Measurements from ENCODE around the gene NXN. TPM values are rescaled to one million over a fixed set of nuclear protein-coding genes. Genes with fewer than 3 reads are reported as not detected.
A peak's percentile ranks its signal among the peaks of the same experiment; 100 is the strongest.
"Not testable (repeated sequence)": the region's sequence is repeated elsewhere in the genome, so short reads cannot be mapped to it uniquely, and the experiment has no call there.

Gene NXN
- total RNA-seq, 4 donors from 2014 or later = 6.8 to 16.6 (median 11.1) TPM

DNA sequence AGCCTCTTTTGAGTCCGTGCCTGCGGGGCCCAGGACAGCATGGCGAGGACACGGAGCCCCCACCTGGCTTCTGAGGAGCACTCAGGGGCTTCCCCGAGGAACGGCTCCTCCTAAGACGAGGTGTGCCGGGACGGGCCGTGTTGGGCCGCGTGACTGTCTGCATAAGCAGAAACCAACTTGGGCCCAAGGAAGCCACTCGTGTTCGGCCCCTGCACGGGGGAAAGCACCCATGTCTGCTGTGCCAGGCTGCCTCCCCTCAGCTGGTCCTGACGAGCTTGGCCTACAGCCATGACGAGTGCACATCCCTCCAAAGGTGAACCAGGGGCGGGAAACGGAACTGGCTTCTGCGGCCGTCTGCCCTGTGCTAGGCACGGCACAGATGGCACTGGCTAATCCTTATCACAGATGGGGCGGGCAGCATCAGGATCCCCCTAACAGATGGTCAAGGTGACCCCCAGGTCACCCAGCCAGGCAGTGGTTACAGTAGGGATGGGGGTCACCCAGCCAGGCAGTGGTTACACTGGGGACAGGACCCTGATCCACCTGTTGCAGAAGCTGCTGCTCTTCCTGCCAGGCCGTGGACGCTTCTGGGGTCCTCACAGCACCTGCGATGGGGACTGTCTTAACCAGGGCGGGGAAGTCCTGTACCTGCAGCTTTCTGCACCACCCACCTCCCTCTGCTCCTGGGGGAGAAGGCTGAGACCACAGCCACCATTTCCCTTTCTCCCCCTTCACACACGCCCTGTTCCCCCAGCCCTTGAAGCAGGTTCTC, 171.9 kb downstream of the NXN start:
- ATAC-seq (ENCODE audit: low FRiP score) (peak; percentile 20), DNase-seq (ENCODE audit: low spot score) (no peak)
- TF ChIP-seq, protein P1, sequence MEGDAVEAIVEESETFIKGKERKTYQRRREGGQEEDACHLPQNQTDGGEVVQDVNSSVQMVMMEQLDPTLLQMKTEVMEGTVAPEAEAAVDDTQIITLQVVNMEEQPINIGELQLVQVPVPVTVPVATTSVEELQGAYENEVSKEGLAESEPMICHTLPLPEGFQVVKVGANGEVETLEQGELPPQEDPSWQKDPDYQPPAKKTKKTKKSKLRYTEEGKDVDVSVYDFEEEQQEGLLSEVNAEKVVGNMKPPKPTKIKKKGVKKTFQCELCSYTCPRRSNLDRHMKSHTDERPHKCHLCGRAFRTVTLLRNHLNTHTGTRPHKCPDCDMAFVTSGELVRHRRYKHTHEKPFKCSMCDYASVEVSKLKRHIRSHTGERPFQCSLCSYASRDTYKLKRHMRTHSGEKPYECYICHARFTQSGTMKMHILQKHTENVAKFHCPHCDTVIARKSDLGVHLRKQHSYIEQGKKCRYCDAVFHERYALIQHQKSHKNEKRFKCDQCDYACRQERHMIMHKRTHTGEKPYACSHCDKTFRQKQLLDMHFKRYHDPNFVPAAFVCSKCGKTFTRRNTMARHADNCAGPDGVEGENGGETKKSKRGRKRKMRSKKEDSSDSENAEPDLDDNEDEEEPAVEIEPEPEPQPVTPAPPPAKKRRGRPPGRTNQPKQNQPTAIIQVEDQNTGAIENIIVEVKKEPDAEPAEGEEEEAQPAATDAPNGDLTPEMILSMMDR (IDR thresholded peaks at IDR 0.05) = no peak

DNA sequence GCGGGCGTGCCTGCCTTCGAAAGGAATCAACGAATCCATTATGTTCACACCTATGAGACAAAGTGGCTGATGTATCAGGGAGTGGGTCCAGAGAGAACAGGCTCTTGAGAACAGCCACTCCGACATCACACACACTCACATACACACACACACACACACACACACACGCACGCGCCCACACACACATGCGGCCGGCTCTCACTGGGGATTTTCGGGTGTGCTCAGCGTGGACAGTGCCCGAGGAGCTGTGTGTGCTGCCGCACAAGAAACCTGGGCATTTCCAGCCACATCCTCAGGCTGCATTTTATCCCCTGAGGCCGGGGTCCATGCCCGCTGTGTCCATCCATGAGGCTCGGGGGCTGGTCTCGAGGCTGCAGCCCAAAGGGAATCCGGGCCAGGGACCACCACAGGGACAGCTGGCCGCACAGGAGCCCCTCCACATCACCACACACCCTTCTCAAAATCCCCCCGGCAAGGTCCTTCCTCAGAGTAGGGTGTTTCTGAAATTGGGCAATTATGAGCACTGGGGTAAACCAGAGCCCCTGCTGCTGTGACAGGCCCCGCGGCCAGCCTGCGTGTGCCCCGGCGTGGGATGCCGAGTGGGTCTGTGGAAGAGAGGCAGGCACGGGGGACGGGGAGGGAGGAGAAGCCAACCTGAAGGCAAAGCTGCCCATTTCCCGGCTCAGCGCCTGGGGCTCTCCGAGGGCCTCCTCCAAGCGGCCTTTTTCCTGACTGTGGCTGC, 172.6 kb downstream of the NXN start:
- TF ChIP-seq, protein P1 (IDR thresholded peaks at IDR 0.05) = no peak
- no peak for ATAC-seq (ENCODE audit: low FRiP score)
- DNase-seq (ENCODE audit: low spot score) = no peak

DNA sequence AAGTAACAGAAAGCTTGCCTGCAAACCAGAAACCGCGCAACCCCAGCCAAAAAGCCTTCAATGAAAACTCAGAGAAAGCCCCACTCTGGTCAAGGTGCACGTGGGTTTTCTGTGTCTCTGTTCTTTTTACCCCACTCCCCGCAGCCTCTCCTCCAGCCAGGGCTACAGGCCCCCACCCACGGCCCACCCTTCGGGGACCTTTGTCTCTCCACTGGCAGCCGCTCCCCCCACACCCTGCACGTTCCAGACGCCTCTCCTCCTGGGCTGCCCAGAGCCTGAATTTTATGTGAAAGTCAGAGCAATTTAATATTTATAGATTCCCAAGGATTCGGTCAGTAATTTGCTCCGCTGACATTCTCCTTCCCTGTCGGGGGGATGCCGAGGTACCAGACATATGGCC, 173.2 kb downstream of the NXN start:
- ATAC-seq (ENCODE audit: low FRiP score) (no peak), DNase-seq (ENCODE audit: low spot score) (no peak)
- TF ChIP-seq, protein P1 (IDR thresholded peaks at IDR 0.05) = no peak

DNA sequence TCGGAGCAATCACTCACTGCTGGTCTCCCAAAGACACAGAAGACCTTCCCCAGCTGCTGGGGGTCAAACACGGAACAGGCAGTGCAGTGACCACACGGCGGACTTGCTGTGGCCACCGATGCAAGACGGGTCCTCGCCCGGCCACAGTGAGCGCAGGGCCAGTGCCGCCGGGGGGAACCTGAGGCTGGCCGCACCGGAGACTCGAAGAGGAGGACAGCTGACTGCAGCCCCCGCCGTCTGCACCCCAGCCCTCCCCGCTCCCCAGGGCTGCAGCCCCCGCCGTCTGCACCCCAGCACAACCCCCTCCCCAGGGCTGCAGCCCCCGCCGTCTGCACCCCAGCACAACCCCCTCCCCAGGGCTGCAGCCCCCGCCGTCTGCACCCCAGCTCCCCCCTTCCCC, 173.7 kb downstream of the NXN start:
- DNase-seq (ENCODE audit: low spot score); ATAC-seq (ENCODE audit: low FRiP score): not testable (repeated sequence)

DNA sequence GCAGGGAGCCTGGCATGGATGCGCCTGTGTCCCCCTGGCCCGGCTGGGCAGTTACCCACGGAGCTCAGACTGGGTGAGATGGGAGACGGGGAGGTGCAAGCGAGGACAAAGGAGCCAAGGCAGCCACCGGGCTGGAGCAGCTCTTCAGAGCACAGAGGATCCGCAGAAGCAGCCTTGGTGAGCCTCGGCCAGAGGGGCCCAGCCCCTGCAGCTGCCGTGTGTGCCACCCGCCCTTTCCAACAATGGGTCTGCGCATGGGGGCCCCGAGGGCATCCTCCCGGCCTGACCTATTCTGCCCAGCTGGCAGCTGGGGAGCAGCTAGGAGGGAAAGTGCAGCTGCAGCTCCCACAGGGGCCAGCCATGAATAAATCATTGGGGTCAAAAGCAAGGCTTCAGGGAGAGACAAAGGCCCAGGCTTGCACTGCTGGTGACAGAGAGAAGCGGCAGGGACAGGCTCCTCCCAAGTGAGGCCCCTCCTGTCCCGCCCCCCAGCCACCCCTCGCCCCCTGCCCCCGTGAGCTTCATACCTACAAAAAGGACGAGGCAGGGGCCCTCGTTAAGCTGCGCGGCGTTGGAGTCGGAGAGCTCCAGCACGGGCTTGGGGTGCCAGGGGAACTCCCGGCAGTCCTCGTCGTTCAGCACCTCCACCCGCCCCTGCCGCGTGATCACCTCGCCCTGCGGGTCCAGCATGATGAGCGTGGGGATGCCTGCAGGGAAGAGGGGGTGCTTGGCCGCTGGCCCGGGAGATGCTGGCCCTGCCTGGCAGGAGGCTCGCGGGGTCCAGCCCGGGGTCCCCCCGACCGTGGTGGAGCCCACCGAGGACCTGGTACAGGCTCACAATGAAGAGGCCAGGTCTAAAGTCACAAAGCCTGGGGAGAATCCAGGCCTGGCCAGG, 174.8 kb downstream of the NXN start:
- DNase-seq (ENCODE audit: low spot score) = no peak
- TF ChIP-seq, protein P1 (IDR thresholded peaks at IDR 0.05) = no peak
- ATAC-seq (ENCODE audit: low FRiP score) = no peak

DNA sequence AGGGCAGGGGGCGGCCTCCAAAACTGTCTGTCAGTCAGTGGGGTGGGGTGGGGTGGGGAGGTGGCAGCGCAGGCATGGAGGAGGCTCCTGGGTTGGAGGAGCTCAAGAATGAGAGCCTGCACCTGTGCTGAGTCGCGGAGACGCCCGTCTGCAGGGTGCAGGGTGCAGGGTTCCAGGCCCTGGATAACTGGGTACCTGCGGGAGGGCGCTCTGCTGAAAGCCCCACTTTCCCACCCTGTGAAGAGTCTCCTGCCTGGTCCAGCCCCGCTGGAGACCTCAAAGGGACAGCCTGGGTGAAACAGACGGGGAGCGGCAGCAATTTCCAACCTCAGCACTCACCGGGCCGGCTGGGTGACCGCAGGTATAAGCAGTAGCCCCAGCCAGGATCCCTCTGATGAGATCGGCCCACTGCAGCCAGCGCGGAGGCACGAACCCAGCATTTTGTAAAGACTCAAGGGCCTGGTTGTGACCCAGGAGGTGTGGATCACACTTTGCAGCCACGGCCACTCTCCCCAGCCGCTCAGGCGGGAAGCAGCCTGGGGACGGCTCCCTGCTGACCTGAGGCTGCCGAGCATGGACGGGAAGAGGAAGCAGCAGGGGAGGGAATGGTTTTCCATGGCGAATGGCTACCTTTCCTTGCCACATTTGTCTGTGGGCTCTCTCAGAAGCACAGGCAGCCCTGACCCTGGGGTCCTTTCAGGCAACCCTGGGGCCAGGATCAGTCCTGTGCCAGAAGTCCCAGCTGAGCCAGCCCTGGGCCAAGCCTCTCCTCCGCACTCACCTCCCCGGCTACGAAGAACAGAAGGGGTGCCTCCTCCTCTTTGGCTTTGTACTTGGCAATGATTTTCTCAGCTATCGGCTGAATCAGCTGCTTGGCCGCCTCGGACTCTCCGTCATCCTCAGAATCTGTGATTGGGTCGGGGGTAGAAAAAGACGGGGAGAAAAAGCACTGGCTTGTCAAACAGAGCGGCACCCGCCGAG, 176.4 kb downstream of the NXN start:
- TF ChIP-seq, protein P1 (IDR thresholded peaks at IDR 0.05) = no peak
- no peak for DNase-seq (ENCODE audit: low spot score)
- no peak for ATAC-seq (ENCODE audit: low FRiP score)

Measured in omental fat pad (tissue), 4 donors.